HFFc6 (cell line): ENCODE measurements around the gene CAPZA1. TPM values are rescaled to one million over a fixed set of nuclear protein-coding genes. Genes with fewer than 3 reads are reported as not detected.

Experiments
- DNase-seq: peaks from one replicate; pipeline ENCODE4 v3.0.0-alpha.2; 2018
- H3K27ac Mint-ChIP-seq: 2 replicates; pipeline ENCODE4 v1.8.0; 2020; ENCODE audit warnings: mild to moderate bottlenecking, mixed read lengths
- H3K27me3 Mint-ChIP-seq: 2 replicates; pipeline ENCODE4 v1.8.0; 2021; ENCODE audit warnings: mild to moderate bottlenecking, moderate library complexity, mixed read lengths; ENCODE audit not compliant: insufficient read depth
- H3K36me3 Mint-ChIP-seq: 2 replicates; pipeline ENCODE4 v1.8.0; 2021; ENCODE audit warnings: low read depth, mixed read lengths
- H3K4me1 Mint-ChIP-seq: 2 replicates; pipeline ENCODE4 v1.8.0; 2020; ENCODE audit warnings: low read depth, mixed read lengths
- H3K4me3 Mint-ChIP-seq: 2 replicates; pipeline ENCODE4 v1.8.0; 2020; ENCODE audit warnings: mild to moderate bottlenecking, moderate library complexity, mixed read lengths
- H3K9me3 Mint-ChIP-seq: 2 replicates; pipeline ENCODE4 v1.8.0; 2020; ENCODE audit warnings: mild to moderate bottlenecking, mixed read lengths
- total RNA-seq, 6 experiments: library from RNA; stranded (reverse); fragmentation: NEBNext Ultra II Directional; extraction: Animal tissue kit (Norgen Biotek cat#: 25700); gene quantifications; 2 replicates in 1 of 6; 3 replicates in 5 of 6; pipeline ENCODE4 v1.2.3, GENCODE V29; 2021
- TF ChIP-seq, protein P1 (sequence below): fragments of 200-600 bp; sonication (generic); IDR thresholded peaks from 2 replicates; pipeline ENCODE4 v1.5.0; 2021; ENCODE audit warnings: antibody characterized with exemption, mild to moderate bottlenecking

CAPZA1 gene
- total RNA-seq, 6 experiments from 2014 or later = 230 to 293 (median 265) TPM

- H3K4me3 Mint-ChIP-seq = no peak overlapping the region
- peaks cover 3% of the 10 kb centered on the region; the same call in 1 of the 2 replicates for H3K27me3 Mint-ChIP-seq
- TF ChIP-seq, protein P1, sequence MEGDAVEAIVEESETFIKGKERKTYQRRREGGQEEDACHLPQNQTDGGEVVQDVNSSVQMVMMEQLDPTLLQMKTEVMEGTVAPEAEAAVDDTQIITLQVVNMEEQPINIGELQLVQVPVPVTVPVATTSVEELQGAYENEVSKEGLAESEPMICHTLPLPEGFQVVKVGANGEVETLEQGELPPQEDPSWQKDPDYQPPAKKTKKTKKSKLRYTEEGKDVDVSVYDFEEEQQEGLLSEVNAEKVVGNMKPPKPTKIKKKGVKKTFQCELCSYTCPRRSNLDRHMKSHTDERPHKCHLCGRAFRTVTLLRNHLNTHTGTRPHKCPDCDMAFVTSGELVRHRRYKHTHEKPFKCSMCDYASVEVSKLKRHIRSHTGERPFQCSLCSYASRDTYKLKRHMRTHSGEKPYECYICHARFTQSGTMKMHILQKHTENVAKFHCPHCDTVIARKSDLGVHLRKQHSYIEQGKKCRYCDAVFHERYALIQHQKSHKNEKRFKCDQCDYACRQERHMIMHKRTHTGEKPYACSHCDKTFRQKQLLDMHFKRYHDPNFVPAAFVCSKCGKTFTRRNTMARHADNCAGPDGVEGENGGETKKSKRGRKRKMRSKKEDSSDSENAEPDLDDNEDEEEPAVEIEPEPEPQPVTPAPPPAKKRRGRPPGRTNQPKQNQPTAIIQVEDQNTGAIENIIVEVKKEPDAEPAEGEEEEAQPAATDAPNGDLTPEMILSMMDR = no peak
- H3K36me3 Mint-ChIP-seq = peaks cover 19% of the 10 kb centered on the region; the same call in 1 of the 2 replicates
- peaks cover 29% of the 10 kb centered on the region for H3K4me1 Mint-ChIP-seq
- H3K27ac Mint-ChIP-seq = no peak overlapping the region
- DNase-seq = no peak
- no peaks in the 10 kb centered on the region for H3K9me3 Mint-ChIP-seq
Measured at GRCh38 chr1:112687785-112688496, 68.3 kb downstream of the CAPZA1 start.

DNA sequence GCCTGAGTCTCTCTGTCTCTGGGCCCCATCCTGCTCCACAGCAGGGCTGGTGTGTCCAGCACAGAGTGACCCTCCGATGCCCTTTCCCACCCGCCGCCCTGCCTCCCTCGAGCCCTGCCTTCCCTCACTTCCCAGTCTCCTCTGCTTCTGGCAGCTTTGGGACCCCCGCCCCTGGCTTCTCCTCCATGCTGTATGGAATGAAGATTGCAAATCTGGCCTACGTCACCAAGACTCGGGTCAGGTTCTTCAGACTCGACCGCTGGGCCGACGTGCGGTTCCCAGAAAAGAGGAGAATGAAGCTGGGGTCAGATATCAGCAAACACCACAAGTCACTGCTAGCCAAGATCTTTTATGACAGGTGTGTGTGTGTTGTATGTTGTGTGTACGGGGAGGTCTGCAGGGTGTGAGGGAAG, 69.2 kb downstream of the CAPZA1 start:
- peaks cover 21% of the 10 kb centered on the region; the same call in 1 of the 2 replicates for H3K36me3 Mint-ChIP-seq
- H3K4me3 Mint-ChIP-seq = no peak overlapping the region
- TF ChIP-seq, protein P1 = no peak
- H3K9me3 Mint-ChIP-seq = no peaks in the 10 kb centered on the region
- DNase-seq = no peak
- H3K4me1 Mint-ChIP-seq = peaks cover 22% of the 10 kb centered on the region
- H3K27me3 Mint-ChIP-seq = no peaks in the 10 kb centered on the region
- no peak overlapping the region for H3K27ac Mint-ChIP-seq

DNA sequence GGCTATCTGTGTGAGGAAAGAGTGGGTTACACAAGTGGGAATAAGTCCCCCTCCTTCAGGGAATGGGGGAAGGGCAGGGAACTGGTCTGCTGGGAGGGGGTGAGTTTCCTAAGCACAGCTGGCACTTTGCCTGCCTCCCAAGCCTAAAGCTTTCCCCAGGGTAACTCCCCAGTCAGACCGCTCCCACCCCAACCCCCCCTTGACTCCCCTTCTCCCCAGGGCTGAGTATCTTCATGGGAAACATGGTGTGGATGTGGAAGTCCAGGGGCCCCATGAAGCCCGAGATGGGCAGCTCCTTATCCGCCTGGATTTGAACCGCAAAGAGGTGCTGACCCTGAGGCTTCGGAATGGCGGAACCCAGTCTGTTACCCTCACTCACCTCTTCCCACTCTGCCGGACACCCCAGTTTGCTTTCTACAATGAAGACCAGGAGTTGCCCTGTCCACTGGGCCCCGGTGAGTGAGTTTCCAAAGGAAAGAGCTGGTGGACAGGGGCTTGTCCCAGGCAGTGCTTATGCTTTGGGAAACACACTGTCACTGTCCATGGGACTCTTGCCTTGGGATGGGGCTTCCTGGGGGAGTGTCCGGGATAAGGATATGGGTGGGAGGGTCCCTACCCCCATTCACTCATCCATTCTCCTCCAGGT, 69.7 kb downstream of the CAPZA1 start:
- peaks cover 22% of the 10 kb centered on the region for H3K4me1 Mint-ChIP-seq
- no peaks in the 10 kb centered on the region for H3K27me3 Mint-ChIP-seq
- DNase-seq = no peak
- H3K4me3 Mint-ChIP-seq = no peak overlapping the region
- H3K27ac Mint-ChIP-seq = no peak overlapping the region
- TF ChIP-seq, protein P1 = no peak
- H3K9me3 Mint-ChIP-seq = no peaks in the 10 kb centered on the region
- H3K36me3 Mint-ChIP-seq = peaks cover 21% of the 10 kb centered on the region; the same call in 1 of the 2 replicates

GRCh38 chr1:112689842-112690237, 70.2 kb downstream of the CAPZA1 start:
- no peak for DNase-seq
- no peak overlapping the region for H3K4me3 Mint-ChIP-seq
- H3K4me1 Mint-ChIP-seq = peaks cover 22% of the 10 kb centered on the region
- H3K36me3 Mint-ChIP-seq = peaks cover 21% of the 10 kb centered on the region; the same call in 1 of the 2 replicates
- no peak overlapping the region for H3K27ac Mint-ChIP-seq
- H3K9me3 Mint-ChIP-seq = no peaks in the 10 kb centered on the region
- H3K27me3 Mint-ChIP-seq = no peaks in the 10 kb centered on the region
- TF ChIP-seq, protein P1 = no peak

- Mint-ChIP-seq H3K27ac (no peak overlapping the region), H3K36me3 (peaks cover 29% of the 10 kb centered on the region; the same call in 1 of the 2 replicates), H3K4me1 (peaks cover 11% of the 10 kb centered on the region; the same call in 1 of the 2 replicates), H3K9me3 (no peaks in the 10 kb centered on the region), H3K4me3 (no peak overlapping the region), H3K27me3 (no peaks in the 10 kb centered on the region; the same call in 1 of the 2 replicates)
- no peak for DNase-seq
- TF ChIP-seq, protein P1 = no peak
Measured at GRCh38 chr1:112692681-112693080, 73.0 kb downstream of the CAPZA1 start.
